GM18870 (cell line): Measurements from ENCODE around the gene LATS2.

ENCODE experiments used
- ATAC-seq: cut with Tn5 transposase; IDR thresholded peaks from one replicate; pipeline ENCODE4 v1.9.1; 2021; ENCODE audit warnings: moderate library complexity; ENCODE audit not compliant: unreplicated experiment

The LATS2 gene

GRCh38 chr13:20994441-20994821 is 67.0 kb downstream of the LATS2 start:
- no peak for ATAC-seq

DNA sequence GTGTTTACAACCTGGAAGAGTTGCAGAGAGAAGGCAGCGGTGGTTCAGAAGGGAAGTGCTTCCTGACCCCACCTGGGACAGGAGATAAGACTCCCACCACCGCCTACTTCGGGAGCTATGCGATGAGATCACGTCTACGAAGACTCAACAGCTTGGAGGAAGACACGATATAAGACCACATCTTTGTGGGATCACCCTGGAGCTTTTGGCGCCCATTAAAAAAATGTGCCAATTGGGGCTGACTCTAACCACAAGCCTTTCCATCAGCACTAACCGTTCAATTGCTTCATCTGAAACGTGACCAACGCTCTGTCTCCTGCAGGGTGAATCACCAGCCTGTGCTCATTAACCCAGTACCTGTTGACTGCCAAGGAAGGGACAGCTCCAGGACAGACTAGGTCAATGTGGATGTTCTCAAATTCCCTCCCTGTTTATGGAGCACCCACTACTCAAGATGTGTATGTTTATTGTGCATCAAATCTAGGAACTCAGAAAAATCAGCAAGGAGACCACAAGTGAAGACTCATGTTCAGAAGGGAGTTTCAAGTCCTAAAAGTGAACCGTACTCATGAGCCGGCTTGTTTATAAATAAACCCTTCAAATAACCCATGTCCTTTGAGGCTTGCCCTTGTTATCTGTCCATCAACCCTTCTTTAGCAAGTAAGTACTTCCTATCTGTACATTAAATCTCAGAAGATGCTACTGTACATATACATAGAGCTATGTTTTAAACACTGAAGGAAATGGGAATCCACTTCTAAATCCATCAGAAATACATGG is 67.5 kb downstream of the LATS2 start:
- no peak for ATAC-seq

DNA sequence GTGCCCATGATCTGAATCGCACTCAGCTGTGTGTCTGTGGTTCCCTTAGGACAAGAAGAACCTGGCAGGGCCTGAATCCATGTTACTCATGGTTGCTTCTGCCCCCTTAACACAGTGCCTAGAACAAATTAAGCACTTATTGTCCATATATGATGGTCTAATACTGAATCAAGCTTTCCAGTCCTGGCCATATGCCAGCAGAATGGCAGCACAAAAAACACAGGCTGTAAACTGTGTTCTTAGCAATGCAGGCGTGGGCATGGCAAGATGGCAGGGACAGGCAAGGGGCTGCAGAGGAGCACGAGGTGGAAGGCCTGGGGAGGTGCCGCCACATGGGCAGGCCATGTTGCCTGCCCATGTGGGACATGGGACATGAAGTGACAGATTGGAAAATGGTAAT is 68.2 kb downstream of the LATS2 start:
- no peak for ATAC-seq

- no peak for ATAC-seq
These were observed 69.5 kb downstream of the LATS2 start for GRCh38 chr13:20991741-20992520.

- ATAC-seq, result no peak
These were observed 70.4 kb downstream of the LATS2 start for GRCh38 chr13:20990910-20991525.

DNA sequence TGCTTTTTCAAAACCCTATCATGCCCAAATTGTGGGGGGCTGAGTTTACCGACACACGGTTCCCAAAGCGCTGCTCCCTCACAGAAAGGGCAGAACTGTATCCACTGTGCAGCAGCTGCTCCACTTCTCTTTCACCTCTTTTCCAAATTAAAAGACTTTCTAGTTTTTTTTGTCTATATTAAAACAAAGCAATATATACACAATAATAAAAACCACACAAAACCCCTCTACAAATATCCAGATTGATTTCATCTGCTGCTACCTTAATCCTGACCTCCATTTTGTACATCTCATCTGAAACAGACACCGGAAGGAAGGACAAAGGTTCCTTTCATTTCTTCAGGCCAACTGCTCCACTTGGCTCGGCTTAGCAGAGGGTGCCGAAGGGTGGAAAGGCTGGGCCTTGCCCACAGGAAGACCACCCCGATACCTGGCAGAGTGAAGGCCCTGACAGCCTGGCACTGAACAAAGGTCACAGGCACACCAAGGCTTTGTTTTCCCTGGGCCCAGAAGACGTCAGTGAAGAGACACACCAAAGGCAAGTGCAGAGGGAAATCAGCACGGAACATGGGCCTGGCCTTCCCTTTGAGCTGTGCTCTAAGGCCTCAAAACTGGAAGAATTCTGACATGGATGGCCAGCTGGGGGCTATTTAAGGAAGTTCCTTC is 71.6 kb downstream of the LATS2 start:
- no peak for ATAC-seq

- ATAC-seq, result no peak
These were observed 72.3 kb downstream of the LATS2 start for GRCh38 chr13:20988909-20989655.

GRCh38 chr13:20988033-20988908 is 73.1 kb downstream of the LATS2 start:
- ATAC-seq, result no peak

DNA sequence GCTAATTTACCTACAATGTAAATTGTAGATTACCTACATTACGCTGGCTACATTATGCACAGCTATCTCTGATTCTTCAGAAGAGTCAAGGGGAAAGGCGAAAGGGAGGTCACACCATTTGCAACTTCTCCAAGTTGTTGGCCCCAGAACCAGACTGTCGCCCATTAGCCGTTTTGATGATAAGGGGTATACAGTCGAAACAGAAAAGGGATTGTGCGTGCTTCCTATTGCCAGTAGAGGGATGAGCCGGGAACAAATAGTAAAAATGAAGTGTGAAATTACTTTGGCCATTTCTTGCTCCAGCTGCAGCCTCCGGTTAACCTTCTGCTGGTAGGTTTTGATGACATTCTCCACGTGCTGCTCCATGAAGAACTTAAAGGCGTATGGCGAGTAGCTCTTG is 73.8 kb downstream of the LATS2 start:
- no peak for ATAC-seq

GRCh38 chr13:20984879-20985278 is 76.5 kb downstream of the LATS2 start:
- ATAC-seq, result no peak

DNA sequence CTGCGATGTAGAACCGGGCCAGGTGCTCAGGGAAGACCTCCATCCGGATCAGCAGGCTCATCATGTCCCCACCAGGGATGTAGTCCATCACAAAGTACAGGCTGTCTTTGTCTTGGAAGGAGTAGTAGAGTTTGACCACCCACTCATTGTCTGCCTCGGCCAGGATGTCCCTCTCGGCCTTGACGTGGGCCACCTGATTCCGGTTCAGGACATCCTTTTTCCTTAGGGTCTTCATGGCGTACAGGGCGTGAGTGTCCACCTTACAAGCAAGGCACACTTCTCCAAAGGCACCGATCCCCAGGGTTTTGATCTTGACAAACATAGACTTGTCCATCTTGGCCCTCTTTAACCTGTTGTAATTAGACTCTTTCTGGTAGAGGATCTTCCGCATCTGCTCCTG is 78.0 kb downstream of the LATS2 start:
- ATAC-seq, result no peak

GRCh38 chr13:20981370-20982095 is 79.9 kb downstream of the LATS2 start:
- ATAC-seq, result no peak

DNA sequence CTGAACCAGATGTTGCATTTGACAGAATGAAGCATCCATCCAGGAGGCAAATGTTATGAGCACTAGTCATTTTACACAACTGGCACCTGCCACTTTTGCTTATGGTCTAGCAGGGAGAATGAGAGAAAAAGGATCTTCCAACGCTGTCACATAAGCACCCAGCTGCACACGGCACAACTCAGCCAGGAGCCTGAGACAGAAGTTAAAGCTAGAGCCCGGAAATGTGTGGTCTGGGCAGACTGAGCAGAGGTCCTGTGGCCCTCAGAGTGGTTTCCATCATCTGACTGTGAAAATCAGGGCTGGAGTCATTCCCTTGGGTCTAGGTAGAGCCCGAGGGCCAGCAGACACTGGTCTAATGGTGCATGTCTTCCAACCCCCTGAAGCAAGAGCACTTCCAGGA is 80.5 kb downstream of the LATS2 start:
- ATAC-seq, result no peak

GRCh38 chr13:20980430-20980829 is 81.0 kb downstream of the LATS2 start:
- no peak for ATAC-seq

GRCh38 chr13:20977394-20977793 is 84.0 kb downstream of the LATS2 start:
- ATAC-seq, result no peak

DNA sequence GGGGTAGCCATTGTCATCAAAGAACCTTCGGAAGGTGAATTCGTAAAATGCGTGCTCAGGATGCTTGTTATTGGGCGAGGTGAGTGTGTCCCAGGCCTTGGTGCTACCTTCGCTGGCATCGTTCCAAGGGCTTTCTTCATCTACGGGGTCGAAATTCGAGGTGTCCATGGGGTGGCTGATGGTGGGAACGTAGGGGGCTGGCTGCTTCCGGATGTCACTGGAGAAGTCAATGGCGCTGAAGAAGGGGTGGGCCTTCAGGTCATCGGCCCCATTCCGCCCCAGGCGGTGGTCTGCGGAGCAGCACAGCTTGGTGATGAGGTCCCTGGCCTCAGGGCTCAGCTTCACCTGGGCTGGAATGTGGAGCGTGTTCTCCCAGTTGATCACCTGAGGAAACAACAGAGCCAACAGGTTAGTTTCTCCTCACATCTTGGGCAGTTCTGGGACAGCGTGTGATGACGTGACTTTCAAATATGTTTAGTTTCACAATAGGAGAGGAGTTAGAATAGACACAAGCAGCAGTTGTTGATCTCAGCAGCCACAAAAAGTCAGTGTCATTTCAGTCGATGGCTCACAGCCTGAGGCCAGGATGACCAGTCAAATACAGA is 86.3 kb downstream of the LATS2 start:
- ATAC-seq, result no peak

DNA sequence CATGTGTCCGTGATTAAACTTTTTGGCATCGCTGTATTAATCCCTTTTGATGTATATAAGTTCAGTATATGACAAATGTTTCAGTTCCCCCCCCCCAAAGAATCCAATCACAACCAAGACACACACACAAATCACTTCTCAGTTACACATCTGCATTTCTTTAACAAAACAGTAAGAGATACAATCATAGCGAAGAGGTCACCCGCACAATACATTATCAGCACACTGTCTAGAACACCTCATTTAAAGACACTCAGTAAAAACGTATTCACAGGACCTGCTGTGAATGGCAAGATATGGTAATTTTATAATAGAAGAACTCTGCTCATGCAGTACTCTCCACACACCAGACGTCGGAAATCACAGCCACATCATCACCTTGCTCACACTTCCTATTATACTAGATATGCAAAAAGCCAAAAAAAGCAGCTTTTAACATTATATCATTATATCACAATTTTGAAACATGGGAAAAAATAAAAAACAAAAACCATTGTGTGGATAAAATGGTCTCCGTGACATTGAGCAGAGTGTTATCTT is 87.4 kb downstream of the LATS2 start:
- ATAC-seq, result no peak

DNA sequence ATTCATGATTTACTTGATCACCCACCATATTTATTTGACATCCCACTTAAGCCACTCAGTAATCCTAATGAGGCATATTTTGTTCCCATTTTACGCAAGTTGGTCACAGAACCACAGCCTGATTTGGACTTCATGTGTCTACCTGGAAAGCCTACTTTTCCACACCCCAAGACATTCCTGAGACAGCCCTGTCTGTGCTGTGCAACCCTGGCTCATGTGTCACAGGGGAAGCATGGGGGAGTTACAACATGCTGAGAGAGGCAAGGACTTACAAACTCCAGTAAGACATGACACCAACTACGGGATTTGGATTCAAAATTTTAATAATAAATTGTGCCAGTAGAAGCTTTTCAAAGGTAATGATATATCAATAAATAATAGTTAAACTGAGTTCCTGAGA is 88.7 kb downstream of the LATS2 start:
- no peak for ATAC-seq
